SH-SY5Y (cell line): ENCODE data around the gene ADAM10.

Source experiments
- GATA2 ChIP-seq: IDR thresholded peaks from 2 replicates; pipeline ENCODE4 v1.6.1; 2011; ENCODE audit warnings: mild to moderate bottlenecking, low read depth, low read length
- GATA3 ChIP-seq: IDR thresholded peaks from 2 replicates; pipeline ENCODE4 v1.6.1; 2011; ENCODE audit warnings: low read depth, mild to moderate bottlenecking, low read length, moderate library complexity

Gene ADAM10

DNA sequence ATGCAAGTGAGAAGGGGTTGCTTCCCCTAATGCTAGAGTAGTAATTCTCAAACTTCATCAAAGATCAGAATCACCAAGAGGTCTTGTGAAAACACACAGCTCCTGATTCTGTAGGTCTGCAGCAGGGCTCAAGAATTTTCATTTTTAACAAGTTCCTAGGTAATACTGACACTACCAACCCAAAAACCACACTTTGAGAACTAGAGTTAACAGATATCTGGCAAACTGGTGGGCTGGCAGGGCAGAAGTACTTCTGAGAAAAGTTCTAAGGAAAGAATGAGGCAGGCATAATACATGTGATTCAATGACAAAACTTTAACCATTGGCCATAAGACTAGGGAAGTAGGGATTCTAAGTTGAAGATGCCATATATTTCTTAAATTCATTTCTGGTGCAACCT is 12.8 kb upstream of the ADAM10 start:
- TF ChIP-seq GATA2: no peak
- TF ChIP-seq GATA3: no peak

DNA sequence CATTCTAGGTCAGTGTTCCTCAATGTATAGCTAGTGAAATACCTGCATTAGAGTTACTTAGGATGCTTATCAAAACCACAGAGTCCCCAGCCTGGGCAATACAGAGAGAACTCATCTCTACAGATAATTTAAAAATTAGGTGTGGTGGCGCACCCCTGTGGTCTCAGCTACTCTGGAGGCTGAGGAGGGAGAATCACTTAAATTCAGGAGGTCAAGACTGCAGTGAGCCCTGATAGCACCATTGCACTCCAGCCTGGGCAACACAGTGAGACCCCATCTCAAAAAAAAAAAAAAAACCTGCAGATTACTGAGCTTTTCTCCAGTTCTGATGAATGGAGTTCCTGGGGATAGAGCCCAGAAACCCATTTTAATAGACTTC is 11.5 kb upstream of the ADAM10 start:
- TF ChIP-seq GATA2: no peak

DNA sequence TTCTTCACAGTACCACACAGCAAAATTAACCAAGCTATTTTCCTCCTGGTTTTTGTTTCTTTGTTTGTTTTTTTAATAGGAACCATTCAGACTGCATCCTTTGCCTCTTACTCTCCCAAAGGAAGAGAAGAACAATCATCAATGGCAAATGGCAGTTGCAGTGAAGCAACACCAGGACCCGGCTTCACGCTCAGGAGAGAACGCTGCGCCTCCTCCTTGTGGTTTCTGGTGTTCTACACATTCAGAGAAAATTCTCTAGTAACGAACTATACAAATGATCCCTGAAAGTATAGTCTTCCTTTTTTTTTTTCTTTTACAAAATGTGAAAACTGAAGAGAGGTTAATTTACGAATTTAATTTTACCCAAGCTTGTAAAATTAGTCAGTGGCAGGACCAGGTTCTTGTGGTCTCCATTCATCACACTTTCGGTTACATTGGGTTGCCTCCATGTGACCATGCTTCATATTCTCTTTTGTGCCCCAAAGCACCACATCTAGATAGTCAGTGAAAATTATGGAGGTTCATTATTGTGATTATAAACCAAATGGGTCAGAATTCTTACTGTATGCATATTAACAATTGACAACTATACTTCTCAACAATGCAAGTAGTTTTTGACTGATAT is 11.0 kb upstream of the ADAM10 start:
- TF ChIP-seq GATA3 (no peak), GATA2 (no peak)

DNA sequence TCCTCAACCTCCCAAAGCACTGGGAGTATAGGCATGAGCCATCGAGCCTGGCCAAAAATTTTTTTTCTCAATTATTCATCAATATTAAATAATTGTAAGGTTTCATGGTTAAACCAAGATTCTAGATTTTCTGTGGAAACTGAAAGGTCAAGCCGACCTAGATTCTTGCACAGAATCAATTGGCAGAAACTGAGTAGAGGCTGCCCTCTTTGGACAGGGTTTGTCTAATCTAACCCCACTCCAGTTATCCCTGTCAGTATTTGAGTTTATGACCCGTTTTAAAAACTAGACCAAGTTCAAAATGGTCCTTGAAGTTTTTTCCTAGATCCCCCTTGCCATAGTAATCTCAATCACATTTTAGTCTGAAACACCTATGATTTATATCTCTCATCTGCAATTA is 8.6 kb upstream of the ADAM10 start:
- TF ChIP-seq GATA2: no peak
- no peak for TF ChIP-seq GATA3

DNA sequence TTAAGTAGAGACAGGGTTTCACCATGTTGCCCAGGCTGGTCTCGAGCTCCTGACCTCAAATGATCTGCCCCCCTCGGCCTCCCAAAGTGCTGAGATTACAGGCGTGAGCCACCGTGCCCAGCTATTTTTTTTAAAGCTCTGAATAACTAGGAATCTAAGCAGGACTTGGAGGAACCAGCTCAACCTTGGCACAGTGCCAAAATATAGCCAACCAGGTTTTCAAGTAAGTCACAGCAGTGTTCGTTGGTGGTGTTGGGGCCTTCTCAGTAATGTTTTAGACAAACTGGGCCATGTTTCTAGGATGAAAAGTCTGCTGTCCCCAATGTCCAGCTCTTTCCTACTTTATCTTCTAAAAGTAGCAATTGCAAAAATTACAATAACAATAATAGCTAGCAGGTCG is 6.4 kb upstream of the ADAM10 start:
- no peak for TF ChIP-seq GATA3
- no peak for TF ChIP-seq GATA2

DNA sequence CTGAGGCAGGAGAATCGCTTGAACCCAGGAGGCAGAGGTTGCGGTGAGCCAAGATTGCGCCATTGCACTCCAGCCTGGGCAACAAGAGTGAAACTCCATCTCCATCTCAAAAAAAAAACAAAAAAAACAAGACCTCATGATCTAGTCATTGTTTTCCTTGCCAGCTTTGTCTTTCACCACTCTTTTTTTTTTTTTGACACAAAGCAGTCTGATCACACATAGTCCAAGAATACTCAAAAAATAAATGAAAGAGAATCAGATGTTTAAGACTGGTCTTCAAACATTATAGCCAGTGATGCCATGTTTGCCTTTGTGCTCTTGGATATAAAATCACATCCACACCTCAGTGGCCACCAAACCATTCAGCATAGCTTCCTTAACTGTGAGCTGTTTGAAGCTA is 5.8 kb upstream of the ADAM10 start:
- TF ChIP-seq GATA3 (no peak), GATA2 (no peak)

DNA sequence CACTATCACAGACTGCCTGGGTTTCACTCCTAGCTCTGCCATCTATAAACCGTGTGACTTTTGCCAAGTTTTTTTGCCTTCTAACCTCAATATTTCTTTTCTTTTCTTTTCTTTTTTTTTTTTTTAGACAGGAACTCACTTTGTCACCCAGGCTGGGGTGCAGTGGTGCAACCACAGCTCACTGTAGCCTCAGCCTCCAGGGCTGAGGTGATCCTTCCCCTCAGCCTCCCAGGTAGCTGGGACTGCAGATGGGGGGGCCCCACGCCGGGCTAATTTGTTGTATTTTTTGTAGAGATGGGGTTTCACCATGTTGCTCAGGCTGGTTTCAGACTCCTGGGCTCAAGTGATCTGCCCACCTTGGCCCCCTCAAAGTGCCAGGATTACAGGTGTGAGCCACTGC is 3.2 kb upstream of the ADAM10 start:
- TF ChIP-seq GATA2 (no peak), GATA3 (no peak)

DNA sequence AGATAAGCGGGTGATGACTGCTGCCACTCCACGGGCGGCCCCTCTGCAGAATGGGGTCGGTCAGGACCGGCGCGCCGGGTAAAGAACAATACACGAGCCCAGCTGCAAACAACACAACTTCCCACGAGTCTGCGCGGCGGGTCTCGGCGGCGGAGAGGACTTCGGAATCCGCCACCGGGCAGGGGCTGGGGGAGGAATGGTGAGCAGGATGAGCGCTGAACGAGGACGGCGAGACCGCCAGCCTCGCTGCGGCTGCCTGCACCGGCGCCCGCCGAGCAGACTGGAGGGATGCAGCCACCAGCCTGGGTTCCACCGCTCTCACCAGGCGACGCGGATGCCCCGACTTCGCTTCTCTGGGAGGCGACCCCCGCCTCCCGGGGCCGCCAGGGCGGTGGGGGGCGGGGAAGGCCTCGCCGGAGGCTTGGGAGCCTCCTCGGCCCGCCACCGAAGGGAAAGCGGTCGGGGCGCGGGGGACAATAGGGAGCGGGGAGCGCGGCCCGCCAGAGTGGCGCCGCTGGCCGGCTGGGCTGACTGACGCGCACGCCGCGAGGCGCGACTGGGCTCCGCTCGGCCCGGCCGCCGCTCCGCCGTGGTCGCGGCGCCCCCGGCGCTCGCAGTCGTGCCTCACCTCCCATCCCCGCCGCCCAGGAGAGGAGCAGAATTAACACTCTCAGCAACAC is 515 bp downstream of the ADAM10 start:
- no peak for TF ChIP-seq GATA2
- TF ChIP-seq GATA3: no peak

DNA sequence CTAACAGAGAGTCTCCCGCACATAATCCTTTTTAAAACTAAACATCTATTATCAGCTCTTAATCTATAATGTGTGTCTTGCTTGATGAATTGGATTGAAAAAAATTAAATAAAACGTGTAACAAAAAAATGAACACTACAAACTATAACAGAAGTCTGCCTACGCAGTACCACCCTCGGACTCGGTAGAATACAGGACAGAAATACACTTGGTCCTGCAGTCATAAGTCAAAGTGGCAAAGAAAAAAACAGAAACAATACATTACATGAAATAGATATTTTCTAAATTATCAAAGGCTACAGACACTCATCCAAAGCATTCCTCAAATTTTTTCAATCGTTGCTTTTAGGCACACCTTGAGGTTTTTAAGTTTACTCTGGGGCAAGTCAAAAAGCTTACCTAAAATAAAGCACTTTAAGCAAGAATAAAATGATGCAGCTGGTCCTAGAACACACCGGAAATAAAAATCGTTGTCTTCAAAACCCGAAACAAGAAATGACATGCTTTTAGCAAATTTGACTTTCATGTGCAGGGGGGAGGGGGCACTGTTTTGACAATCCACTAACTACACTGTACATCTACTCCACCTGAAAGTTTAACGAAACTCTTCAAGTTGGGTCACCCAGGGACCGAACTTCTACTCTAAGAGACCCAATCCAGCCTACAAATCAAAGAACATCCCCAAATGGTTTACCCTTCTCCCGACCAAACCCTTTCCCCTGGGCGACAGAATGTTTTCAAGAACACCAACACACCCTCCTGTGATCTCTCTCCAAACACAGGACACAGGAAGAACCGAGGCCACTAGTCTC is 1.3 kb downstream of the ADAM10 start:
- TF ChIP-seq GATA3 (no peak), GATA2 (no peak)

DNA sequence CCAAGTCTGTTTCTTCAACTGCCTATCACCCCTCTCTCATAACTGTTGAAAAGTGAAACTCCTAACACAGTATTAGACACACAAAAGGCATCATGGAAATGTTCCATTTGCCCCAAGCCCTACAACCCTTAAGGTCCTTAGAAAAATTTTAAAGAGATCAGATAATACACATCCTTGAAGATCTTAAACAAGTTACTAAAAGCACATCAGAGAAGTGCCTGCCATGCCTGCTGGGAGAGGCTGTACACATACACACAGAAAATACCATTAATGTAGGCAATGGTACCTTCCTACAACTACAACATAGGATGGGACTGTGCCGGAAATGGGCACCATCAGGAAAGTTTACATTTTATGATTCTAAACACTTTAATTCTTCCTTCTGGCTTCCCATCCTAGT is 3.3 kb downstream of the ADAM10 start:
- TF ChIP-seq GATA3: no peak

DNA sequence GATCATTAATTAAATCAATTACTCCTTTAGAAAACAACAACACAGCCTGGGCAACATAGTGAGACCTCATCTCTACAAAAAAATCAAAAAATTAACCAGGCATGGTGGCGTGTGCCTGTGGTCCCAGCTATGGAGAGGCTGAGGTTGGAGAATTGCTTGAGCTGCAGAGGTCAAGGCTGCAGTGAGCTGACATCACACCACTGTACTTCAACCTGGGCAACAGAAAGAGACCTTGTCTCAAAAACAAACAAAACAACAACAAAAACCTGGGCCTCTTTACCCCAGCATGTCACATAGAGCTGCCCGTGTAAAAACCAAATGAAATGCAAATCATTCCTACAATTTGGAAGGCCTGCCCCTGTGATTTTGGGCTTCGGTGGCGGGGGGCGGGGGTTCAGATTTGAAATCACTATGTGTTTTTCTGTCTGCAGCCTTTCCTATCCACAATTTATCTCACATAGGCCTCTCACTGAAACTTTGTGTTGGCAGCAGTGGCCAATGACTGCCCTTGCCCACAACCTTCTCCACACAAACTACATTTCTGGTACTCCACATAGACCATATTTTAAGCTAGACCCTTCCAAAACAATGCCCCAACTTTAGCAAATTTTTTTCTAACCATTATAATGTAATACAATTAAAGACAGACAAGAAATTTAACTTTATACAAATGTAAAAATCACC is 6.5 kb downstream of the ADAM10 start:
- TF ChIP-seq GATA3 (no peak), GATA2 (no peak)

DNA sequence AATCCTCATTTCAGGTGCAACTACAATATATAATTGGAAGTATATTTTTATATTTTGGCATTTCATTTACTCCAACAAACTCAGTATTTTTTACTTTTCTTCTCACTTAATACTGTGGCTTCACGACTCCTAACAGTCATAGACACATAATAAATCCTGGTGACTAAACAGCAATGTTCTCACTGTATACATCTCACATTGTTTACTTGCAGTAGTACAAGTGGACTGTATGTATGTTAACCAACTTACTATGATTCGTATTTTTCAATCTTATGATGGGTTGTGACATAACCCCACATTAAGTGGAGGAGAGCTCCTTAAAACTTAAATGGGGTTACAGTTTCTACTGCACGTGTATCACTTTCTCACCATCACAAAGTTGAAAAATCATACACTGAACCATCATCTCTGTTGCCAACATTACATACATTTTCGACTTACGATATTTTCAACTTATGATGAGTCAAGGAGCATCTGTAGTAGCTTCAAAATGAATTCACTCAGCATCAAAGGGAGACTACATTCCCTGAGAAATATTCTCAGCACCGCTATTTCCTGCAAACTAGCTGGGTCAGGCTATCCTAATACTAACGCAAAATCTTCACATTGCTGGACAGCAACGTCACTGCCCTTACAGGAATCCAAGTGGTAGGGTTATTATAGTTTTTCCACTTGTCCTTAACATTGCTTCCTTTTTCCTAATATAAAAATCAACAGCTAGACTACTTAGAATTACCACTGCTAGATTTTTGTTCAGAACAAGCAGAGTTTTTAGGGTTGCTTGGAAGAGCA is 7.3 kb downstream of the ADAM10 start:
- no peak for TF ChIP-seq GATA3
- TF ChIP-seq GATA2: no peak

DNA sequence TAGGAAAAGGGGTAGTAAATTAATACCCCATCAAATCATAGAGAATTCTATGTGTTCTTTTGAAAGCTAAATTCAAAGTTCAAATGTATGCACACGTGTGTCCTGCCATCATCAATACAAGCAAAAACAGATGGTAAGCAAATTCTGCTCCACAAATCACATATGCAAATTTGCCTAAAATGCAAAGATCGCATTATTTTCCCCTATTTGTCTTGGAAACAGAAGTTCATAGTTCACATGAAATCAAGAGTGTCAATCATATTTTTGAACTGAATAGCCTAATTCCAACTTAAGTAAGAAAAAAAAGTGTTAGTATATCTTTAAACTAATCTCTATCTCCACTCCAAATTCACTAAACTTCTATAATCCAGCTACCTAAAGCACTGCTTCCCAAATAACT is 8.5 kb downstream of the ADAM10 start:
- TF ChIP-seq GATA2: no peak
- TF ChIP-seq GATA3: no peak

DNA sequence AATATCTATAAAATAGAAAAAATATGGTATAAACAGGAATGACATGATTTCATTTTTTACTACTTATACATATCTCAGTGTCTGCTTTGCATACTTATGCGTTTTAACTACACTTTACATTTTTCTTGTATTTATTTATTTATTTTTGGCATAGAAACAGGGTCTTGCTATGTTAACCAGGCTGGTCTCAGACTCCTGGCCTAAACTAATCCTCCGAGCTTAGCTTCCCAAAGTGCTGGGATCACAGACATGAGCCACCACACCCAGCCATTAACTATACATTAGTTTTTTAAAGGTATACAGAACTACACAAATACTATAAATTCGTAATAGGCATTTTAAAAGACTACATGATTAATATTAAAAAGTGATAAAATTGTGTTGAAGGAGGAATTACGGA is 9.1 kb downstream of the ADAM10 start:
- no peak for TF ChIP-seq GATA3
- no peak for TF ChIP-seq GATA2
